Chondrocyte (in vitro differentiated cells): ENCODE measurements around the gene RBM23. TPM values are rescaled to one million over a fixed set of nuclear protein-coding genes. Genes with fewer than 3 reads are reported as not detected.
"Not testable (repeated sequence)": the region's sequence is repeated elsewhere in the genome, so short reads cannot be mapped to it uniquely, and the experiment has no call there.

Source experiments
- DNase-seq: peaks from one replicate; pipeline ENCODE4 v3.0.0; 2021; ENCODE audit warnings: mixed read lengths, low spot score
- H3K27ac Mint-ChIP-seq: one replicate; pipeline ENCODE4 v1.8.0; 2021; ENCODE audit warnings: mild to moderate bottlenecking, moderate library complexity, mixed read lengths; ENCODE audit not compliant: unreplicated experiment
- H3K27me3 Mint-ChIP-seq: 2 replicates; pipeline ENCODE4 v1.8.0; 2021; ENCODE audit warnings: low read depth, mixed read lengths
- H3K36me3 Mint-ChIP-seq: 2 replicates; pipeline ENCODE4 v1.8.0; 2021; ENCODE audit warnings: low read depth, mixed read lengths
- H3K4me1 Mint-ChIP-seq: 2 replicates; pipeline ENCODE4 v1.8.0; 2021; ENCODE audit warnings: low read depth, mild to moderate bottlenecking, mixed read lengths
- H3K4me3 Mint-ChIP-seq: one replicate; pipeline ENCODE4 v1.8.0; 2021; ENCODE audit warnings: mild to moderate bottlenecking, moderate library complexity, mixed read lengths; ENCODE audit not compliant: unreplicated experiment
- H3K9me3 Mint-ChIP-seq: 2 replicates; pipeline ENCODE4 v1.8.0; 2021; ENCODE audit warnings: low read depth, mixed read lengths
- CTCF ChIP-seq: fragments of 200-600 bp; sonication (generic); IDR thresholded peaks from 2 replicates; pipeline ENCODE4 v1.5.0; 2021; ENCODE audit warnings: antibody characterized with exemption, mild to moderate bottlenecking, moderate library complexity
- total RNA-seq: library from RNA; stranded (reverse); gene quantifications from 3 replicates; pipeline ENCODE4 v1.2.1, GENCODE V29; 2021

The RBM23 gene
- total RNA-seq, 1 donor from 2014 or later: 53.1 TPM

- no peak for TF ChIP-seq CTCF
- H3K36me3 Mint-ChIP-seq: no peaks in the 10 kb centered on the region
Observed at GRCh38 chr14:22861651-22862050, 57.3 kb downstream of the RBM23 start.

GRCh38 chr14:22860377-22860776 is 58.6 kb downstream of the RBM23 start:
- H3K27me3 Mint-ChIP-seq, H3K27ac Mint-ChIP-seq, H3K9me3 Mint-ChIP-seq, H3K36me3 Mint-ChIP-seq, H3K4me3 Mint-ChIP-seq, H3K4me1 Mint-ChIP-seq, DNase-seq: not testable (repeated sequence)

More at GRCh38 chr14:22861651-22862050, 57.3 kb downstream of the RBM23 start:
- peaks cover 9% of the 10 kb centered on the region for H3K4me1 Mint-ChIP-seq
- no peak for DNase-seq
- H3K4me3 Mint-ChIP-seq: no peak overlapping the region
- no peaks in the 10 kb centered on the region for H3K9me3 Mint-ChIP-seq
- no peak overlapping the region for H3K27ac Mint-ChIP-seq
- no peaks in the 10 kb centered on the region for H3K27me3 Mint-ChIP-seq

- no peak for TF ChIP-seq CTCF
- Mint-ChIP-seq H3K36me3 (no peaks in the 10 kb centered on the region), H3K9me3 (no peaks in the 10 kb centered on the region), H3K27me3 (no peaks in the 10 kb centered on the region), H3K27ac (no peak overlapping the region), H3K4me1 (peaks cover 24% of the 10 kb centered on the region), H3K4me3 (no peak overlapping the region)
- DNase-seq: no peak
Observed at GRCh38 chr14:22856428-22856827, 62.5 kb downstream of the RBM23 start.

GRCh38 chr14:22854963-22855724 is 63.8 kb downstream of the RBM23 start:
- TF ChIP-seq CTCF: no peak
- H3K4me3 Mint-ChIP-seq: no peak overlapping the region
- peaks cover 37% of the 10 kb centered on the region for H3K4me1 Mint-ChIP-seq
- H3K27me3 Mint-ChIP-seq: no peaks in the 10 kb centered on the region
- DNase-seq: no peak
- H3K36me3 Mint-ChIP-seq: no peaks in the 10 kb centered on the region
- no peaks in the 10 kb centered on the region for H3K9me3 Mint-ChIP-seq
- H3K27ac Mint-ChIP-seq: no peak overlapping the region

- H3K27me3 Mint-ChIP-seq, H3K27ac Mint-ChIP-seq, H3K36me3 Mint-ChIP-seq, H3K9me3 Mint-ChIP-seq, DNase-seq, H3K4me3 Mint-ChIP-seq: not testable (repeated sequence)
- peaks cover 45% of the 10 kb centered on the region for H3K4me1 Mint-ChIP-seq
Observed at GRCh38 chr14:22854296-22854695, 64.7 kb downstream of the RBM23 start.

- Mint-ChIP-seq H3K9me3 (no peaks in the 10 kb centered on the region), H3K36me3 (no peaks in the 10 kb centered on the region), H3K27me3 (no peaks in the 10 kb centered on the region), H3K4me3 (peak overlapping the region; percentile 70), H3K27ac (peak overlapping the region; percentile 94), H3K4me1 (peaks cover 50% of the 10 kb centered on the region)
- TF ChIP-seq CTCF: peak; percentile 95
- DNase-seq: peak; percentile 96
Observed at GRCh38 chr14:22852940-22853767, 65.8 kb downstream of the RBM23 start.
